HepG2 (cell line): ENCODE results near the gene TOP1. TPM values are rescaled to one million over a fixed set of nuclear protein-coding genes. Genes with fewer than 3 reads are reported as not detected.

ENCODE experiments used
- CREB1 ChIP-seq, 2 experiments: fragments of 450-650 bp in 1 of 2; IDR thresholded peaks; 2 replicates each; pipeline ENCODE4 v1.6.1; 2016 to 2017; ENCODE audit warnings: control low read depth in 1 of 2, mild to moderate bottlenecking in 1 of 2, missing compliant biosample characterization in 1 of 2, missing genetic modification characterization in 1 of 2
- EEA1 ChIP-seq: sonication (generic); formaldehyde crosslinking; IDR thresholded peaks from 2 replicates; pipeline ENCODE4 v1.5.1; 2020; ENCODE audit warnings: mild to moderate bottlenecking, missing genetic modification reagents, borderline replicate concordance
- HDAC1 ChIP-seq: sonication (generic); formaldehyde crosslinking; IDR thresholded peaks from 2 replicates; pipeline ENCODE4 v1.5.1; 2020; ENCODE audit warnings: mild to moderate bottlenecking, missing genetic modification reagents
- JUNB ChIP-seq: sonication (generic); formaldehyde crosslinking; IDR thresholded peaks from 2 replicates; pipeline ENCODE4 v1.8.0; 2022; ENCODE audit warnings: missing genetic modification reagents, mild to moderate bottlenecking, borderline replicate concordance
- PHF21A ChIP-seq: sonication (generic); formaldehyde crosslinking; IDR thresholded peaks from 2 replicates; pipeline ENCODE4 v1.5.0; 2020; ENCODE audit warnings: mild to moderate bottlenecking, missing genetic modification reagents
- SKI ChIP-seq: fragments of 450-650 bp; IDR thresholded peaks from one replicate; pipeline ENCODE4 v1.6.1; 2018; ENCODE audit warnings: mild to moderate bottlenecking; ENCODE audit not compliant: partially characterized antibody
- SOX5 ChIP-seq: IDR thresholded peaks from 2 replicates; pipeline ENCODE4 v1.6.1; 2016; ENCODE audit warnings: borderline replicate concordance
- ZBTB2 ChIP-seq: sonication (generic); formaldehyde crosslinking; IDR thresholded peaks from 2 replicates; pipeline ENCODE4 v1.8.0; 2022; ENCODE audit warnings: low read depth, missing genetic modification reagents
- ZNF160 ChIP-seq: sonication (generic); formaldehyde crosslinking; IDR thresholded peaks from 2 replicates; pipeline ENCODE4 v1.8.0; 2022; ENCODE audit warnings: mild to moderate bottlenecking, inconsistent platforms, missing genetic modification reagents
- ZSCAN9 ChIP-seq: IDR thresholded peaks from 2 replicates; pipeline ENCODE4 v1.6.1; 2016; ENCODE audit warnings: borderline replicate concordance
- polyA plus RNA-seq, 8 experiments: library from polyadenylated mRNA; depleted of rRNA in 3 of 8; stranded (reverse) in 7 of 8; unstranded in 1 of 8; fragments of >200 nt; fragmentation: Illumina TruSeq in 4 of 8; extraction: Trizol in 4 of 8; gene quantifications; 2 replicates each; pipeline versions ENCODE4 v1.2.1 to v1.2.3, GENCODE V29; 2011 to 2016; ENCODE audit warnings: low read depth in 4 of 8, missing spikeins in 1 of 8, mixed read lengths in 1 of 8; ENCODE audit not compliant: insufficient read depth in 1 of 8
- total RNA-seq, 5 experiments: library from RNA; depleted of rRNA; stranded (reverse); fragments of >200 nt; fragmentation: Illumina TruSeq; extraction: Trizol; gene quantifications; 2 replicates each; pipeline ENCODE4 v1.2.3, GENCODE V29; 2016; ENCODE audit warnings: low read depth in 1 of 5
- TF ChIP-seq, protein P1 (sequence below): sonication (generic); formaldehyde crosslinking; IDR thresholded peaks from 2 replicates; pipeline ENCODE4 v1.4.0; 2020; ENCODE audit warnings: missing genetic modification reagents
- TF ChIP-seq, protein P2 (sequence below): sonication (generic); formaldehyde crosslinking; IDR thresholded peaks from one replicate; pipeline ENCODE4 v1.5.1; 2020; ENCODE audit warnings: mild to moderate bottlenecking, missing genetic modification reagents; ENCODE audit errors: not compliant biosample characterization
- TF ChIP-seq, protein P3 (sequence below): sonication (generic); formaldehyde crosslinking; IDR thresholded peaks from 2 replicates; pipeline ENCODE4 v1.4.0; 2020; ENCODE audit warnings: low read depth, mild to moderate bottlenecking, missing genetic modification reagents

The TOP1 gene
- total and polyA plus RNA-seq, 2 of the 13 experiments (the other 11 are each of a cell fraction or from before 2014, with no cell fraction given) = 10.2 to 19.4 TPM

DNA sequence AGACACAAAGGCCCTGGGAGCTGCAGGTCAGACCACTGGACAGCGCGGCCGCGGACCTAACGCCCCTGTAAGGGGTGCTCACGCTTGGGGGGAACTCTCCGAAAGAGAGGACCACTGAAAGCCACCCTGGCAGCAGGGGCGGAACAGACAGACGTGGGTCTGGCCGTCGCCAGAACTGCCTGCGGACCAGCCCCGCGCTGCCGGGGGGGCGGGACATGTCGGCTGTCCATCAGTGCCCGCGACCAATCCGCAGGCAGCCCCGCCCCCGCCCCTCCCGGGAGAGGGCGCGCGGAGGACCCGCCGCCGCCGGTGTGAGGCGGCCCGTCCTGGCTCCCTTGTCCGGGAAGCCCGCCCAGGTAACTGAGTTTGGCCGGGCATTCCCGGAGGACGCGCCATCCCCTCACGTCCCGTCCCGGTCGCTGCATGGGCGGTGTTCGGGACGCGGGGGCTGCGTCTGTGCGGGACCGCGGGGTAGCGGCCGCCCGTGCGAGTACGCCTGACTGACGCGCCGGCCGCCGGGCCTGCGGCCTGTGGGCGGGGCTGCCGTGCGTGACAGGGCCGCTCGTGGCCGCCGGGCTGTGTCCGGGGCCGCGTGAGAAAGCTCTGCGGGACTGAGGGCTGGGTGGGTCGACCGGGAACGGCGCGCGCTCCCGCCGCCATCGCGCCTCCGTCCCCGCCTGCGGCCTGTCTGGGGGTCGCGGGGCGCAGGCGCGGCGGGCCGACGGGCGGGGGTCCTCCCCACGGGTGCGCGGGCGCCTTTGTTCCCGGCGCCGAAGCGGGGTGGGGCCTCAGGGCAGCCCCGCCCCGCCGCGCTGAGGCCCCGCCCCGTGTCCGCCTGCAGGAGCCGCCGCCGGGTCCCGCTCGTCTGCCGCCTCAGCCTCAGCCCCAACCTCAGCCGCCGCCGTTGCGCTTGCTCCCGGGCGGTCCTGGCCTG, 108.3 kb downstream of the TOP1 start, which contains the start of gene PLCG1 (continued):
- TF ChIP-seq, protein P1, sequence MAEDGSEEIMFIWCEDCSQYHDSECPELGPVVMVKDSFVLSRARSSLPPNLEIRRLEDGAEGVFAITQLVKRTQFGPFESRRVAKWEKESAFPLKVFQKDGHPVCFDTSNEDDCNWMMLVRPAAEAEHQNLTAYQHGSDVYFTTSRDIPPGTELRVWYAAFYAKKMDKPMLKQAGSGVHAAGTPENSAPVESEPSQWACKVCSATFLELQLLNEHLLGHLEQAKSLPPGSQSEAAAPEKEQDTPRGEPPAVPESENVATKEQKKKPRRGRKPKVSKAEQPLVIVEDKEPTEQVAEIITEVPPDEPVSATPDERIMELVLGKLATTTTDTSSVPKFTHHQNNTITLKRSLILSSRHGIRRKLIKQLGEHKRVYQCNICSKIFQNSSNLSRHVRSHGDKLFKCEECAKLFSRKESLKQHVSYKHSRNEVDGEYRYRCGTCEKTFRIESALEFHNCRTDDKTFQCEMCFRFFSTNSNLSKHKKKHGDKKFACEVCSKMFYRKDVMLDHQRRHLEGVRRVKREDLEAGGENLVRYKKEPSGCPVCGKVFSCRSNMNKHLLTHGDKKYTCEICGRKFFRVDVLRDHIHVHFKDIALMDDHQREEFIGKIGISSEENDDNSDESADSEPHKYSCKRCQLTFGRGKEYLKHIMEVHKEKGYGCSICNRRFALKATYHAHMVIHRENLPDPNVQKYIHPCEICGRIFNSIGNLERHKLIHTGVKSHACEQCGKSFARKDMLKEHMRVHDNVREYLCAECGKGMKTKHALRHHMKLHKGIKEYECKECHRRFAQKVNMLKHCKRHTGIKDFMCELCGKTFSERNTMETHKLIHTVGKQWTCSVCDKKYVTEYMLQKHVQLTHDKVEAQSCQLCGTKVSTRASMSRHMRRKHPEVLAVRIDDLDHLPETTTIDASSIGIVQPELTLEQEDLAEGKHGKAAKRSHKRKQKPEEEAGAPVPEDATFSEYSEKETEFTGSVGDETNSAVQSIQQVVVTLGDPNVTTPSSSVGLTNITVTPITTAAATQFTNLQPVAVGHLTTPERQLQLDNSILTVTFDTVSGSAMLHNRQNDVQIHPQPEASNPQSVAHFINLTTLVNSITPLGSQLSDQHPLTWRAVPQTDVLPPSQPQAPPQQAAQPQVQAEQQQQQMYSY (CRISPR knock-in tag) = peak; percentile 69; the same call in 1 of the 2 replicates
- peak; percentile 58 for TF ChIP-seq ZSCAN9 (CRISPR knock-in tag)
- TF ChIP-seq SKI = peak; percentile 89
- peak; percentile 84; the same call in 1 of the 2 replicates for TF ChIP-seq ZBTB2 (CRISPR knock-in tag)
- peak; percentile 2; the same call in 1 of the 2 replicates for TF ChIP-seq CREB1 (IDR thresholded peaks at IDR 0.05)
- TF ChIP-seq CREB1 (CRISPR knock-in tag; IDR thresholded peaks at IDR 0.05) = no peak
- no peak; the same call in 1 of the 2 replicates for TF ChIP-seq SOX5 (CRISPR knock-in tag)
- TF ChIP-seq JUNB (CRISPR knock-in tag) = no peak
- TF ChIP-seq, protein P2, sequence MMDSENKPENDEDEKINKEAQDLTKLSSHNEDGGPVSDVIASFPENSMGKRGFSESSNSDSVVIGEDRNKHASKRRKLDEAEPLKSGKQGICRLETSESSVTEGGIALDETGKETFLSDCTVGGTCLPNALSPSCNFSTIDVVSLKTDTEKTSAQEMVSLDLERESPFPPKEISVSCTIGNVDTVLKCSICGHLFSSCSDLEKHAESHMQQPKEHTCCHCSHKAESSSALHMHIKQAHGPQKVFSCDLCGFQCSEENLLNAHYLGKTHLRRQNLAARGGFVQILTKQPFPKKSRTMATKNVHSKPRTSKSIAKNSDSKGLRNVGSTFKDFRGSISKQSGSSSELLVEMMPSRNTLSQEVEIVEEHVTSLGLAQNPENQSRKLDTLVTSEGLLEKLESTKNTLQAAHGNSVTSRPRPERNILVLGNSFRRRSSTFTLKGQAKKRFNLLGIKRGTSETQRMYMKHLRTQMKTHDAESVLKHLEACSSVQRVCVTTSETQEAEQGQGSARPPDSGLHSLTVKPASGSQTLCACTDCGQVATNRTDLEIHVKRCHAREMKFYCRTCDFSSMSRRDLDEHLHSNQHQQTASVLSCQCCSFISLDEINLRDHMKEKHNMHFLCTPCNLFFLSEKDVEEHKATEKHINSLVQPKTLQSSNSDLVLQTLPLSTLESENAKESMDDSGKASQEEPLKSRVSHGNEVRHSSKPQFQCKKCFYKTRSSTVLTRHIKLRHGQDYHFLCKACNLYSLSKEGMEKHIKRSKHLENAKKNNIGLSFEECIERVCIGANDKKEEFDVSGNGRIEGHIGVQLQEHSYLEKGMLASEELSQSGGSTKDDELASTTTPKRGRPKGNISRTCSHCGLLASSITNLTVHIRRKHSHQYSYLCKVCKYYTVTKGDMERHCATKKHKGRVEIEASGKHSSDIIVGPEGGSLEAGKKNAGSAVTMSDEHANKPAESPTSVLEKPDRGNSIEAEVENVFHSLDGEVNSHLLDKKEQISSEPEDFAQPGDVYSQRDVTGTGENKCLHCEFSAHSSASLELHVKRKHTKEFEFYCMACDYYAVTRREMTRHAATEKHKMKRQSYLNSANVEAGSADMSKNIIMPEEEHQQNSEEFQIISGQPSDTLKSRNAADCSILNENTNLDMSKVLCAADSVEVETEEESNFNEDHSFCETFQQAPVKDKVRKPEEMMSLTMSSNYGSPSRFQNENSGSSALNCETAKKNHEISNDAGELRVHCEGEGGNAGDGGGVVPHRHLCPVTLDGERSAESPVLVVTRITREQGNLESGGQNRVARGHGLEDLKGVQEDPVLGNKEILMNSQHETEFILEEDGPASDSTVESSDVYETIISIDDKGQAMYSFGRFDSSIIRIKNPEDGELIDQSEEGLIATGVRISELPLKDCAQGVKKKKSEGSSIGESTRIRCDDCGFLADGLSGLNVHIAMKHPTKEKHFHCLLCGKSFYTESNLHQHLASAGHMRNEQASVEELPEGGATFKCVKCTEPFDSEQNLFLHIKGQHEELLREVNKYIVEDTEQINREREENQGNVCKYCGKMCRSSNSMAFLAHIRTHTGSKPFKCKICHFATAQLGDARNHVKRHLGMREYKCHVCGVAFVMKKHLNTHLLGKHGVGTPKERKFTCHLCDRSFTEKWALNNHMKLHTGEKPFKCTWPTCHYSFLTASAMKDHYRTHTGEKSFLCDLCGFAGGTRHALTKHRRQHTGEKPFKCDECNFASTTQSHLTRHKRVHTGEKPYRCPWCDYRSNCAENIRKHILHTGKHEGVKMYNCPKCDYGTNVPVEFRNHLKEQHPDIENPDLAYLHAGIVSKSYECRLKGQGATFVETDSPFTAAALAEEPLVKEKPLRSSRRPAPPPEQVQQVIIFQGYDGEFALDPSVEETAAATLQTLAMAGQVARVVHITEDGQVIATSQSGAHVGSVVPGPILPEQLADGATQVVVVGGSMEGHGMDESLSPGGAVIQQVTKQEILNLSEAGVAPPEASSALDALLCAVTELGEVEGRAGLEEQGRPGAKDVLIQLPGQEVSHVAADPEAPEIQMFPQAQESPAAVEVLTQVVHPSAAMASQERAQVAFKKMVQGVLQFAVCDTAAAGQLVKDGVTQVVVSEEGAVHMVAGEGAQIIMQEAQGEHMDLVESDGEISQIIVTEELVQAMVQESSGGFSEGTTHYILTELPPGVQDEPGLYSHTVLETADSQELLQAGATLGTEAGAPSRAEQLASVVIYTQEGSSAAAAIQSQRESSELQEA (CRISPR knock-in tag) = peak; percentile 98
- peak; percentile 50 for TF ChIP-seq PHF21A (CRISPR knock-in tag)
- TF ChIP-seq, protein P3, sequence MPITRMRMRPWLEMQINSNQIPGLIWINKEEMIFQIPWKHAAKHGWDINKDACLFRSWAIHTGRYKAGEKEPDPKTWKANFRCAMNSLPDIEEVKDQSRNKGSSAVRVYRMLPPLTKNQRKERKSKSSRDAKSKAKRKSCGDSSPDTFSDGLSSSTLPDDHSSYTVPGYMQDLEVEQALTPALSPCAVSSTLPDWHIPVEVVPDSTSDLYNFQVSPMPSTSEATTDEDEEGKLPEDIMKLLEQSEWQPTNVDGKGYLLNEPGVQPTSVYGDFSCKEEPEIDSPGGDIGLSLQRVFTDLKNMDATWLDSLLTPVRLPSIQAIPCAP (CRISPR knock-in tag) = no peak
- TF ChIP-seq EEA1 (CRISPR knock-in tag) = peak; percentile 91; the same call in 1 of the 2 replicates
- TF ChIP-seq HDAC1 (CRISPR knock-in tag) = peak; percentile 91
- peak; percentile 29; the same call in 1 of the 2 replicates for TF ChIP-seq ZNF160 (CRISPR knock-in tag)
